Measurements from ENCODE around the gene CCDC9. TPM values are rescaled to one million over a fixed set of nuclear protein-coding genes. Genes with fewer than 3 reads are reported as not detected.
A peak's percentile ranks its signal among the peaks of the same experiment; 100 is the strongest.

The CCDC9 gene
- total and polyA plus RNA-seq, 2 of the 13 experiments (the other 11 are each of a cell fraction or from before 2014, with no cell fraction given) = 2.9 to 6.3 TPM

DNA sequence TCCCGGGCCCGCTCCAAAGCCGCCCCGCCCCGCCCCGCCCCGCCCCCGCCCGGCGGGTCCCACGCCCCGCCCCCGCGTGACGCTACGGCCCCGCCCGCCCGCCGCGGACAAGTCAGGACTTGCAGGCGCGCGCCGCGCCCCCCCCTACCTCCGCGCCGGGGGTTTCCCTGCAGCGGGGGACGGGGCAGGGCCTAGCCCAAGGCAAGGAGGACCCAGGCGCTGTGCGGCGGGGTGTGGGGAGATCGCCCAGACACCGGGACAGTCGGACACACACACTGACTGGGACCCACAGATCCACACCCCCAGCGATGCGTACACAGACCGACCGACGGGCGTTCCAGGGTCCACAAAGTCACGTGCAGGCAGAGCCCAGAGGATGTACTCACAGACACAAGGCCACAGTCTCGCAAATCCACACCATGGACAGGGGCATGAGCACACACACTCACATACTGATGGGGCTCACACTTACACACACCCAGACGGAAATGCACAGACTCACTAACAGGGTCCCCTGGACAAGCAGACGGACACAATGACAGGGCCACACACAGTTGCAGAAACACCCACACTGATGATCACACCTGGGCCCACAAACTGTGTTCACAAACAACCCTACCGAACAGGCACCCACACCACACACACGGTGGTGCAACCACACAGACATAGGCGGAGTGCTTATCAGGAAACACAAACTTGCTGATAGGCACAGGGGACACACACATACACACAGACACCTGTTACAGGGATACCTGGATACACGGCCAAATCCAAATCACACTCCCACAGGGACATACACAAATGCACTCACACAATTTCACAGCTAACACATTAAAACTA is 24.9 kb upstream of the CCDC9 start (continued):
- TF ChIP-seq ZNF543 (CRISPR knock-in tag; IDR thresholded peaks at IDR 0.05) (no peak), DBP (CRISPR knock-in tag; IDR thresholded peaks at IDR 0.05; ENCODE audit: not compliant biosample characterization) (no peak), STAG1 (CRISPR knock-in tag; IDR thresholded peaks at IDR 0.05) (no peak), SP1 (IDR thresholded peaks at IDR 0.05) (no peak), SP1 (CRISPR knock-in tag; IDR thresholded peaks at IDR 0.05) (peak; percentile 56), ZMAT3 (CRISPR knock-in tag; conservative IDR thresholded peaks at IDR 0.05) (no peak; the same call in 1 of the 2 replicates), KMT2B (CRISPR knock-in tag; IDR thresholded peaks at IDR 0.05) (no peak), ZNF776 (CRISPR knock-in tag; IDR thresholded peaks at IDR 0.05) (peak; percentile 81; the same call in 1 of the 2 replicates), SNRNP70 (IDR thresholded peaks at IDR 0.05; ENCODE audit: low read depth, low read length) (no peak), HOXD1 (CRISPR knock-in tag; IDR thresholded peaks at IDR 0.05) (no peak), ZIK1 (CRISPR knock-in tag; IDR thresholded peaks at IDR 0.05; ENCODE audit: borderline replicate concordance, low read depth) (no peak), SOX5 (CRISPR knock-in tag; IDR thresholded peaks at IDR 0.05; ENCODE audit: borderline replicate concordance) (peak; percentile 44; the same call in 1 of the 2 replicates), ZNF577 (CRISPR knock-in tag; IDR thresholded peaks at IDR 0.05; ENCODE audit: borderline replicate concordance, low read depth) (no peak), POGZ (CRISPR knock-in tag; IDR thresholded peaks at IDR 0.05) (peak; percentile 61; the same call in 1 of the 2 replicates), CHCHD3 (CRISPR knock-in tag; IDR thresholded peaks at IDR 0.05) (no peak), MED8 (CRISPR knock-in tag; IDR thresholded peaks at IDR 0.05; ENCODE audit: insufficient replicate concordance) (peak; percentile 88)
- TF ChIP-seq, protein P1, sequence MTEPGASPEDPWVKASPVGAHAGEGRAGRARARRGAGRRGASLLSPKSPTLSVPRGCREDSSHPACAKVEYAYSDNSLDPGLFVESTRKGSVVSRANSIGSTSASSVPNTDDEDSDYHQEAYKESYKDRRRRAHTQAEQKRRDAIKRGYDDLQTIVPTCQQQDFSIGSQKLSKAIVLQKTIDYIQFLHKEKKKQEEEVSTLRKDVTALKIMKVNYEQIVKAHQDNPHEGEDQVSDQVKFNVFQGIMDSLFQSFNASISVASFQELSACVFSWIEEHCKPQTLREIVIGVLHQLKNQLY (CRISPR knock-in tag; IDR thresholded peaks at IDR 0.05) = peak; percentile 56; the same call in 1 of the 2 replicates
- TF ChIP-seq, protein P2, sequence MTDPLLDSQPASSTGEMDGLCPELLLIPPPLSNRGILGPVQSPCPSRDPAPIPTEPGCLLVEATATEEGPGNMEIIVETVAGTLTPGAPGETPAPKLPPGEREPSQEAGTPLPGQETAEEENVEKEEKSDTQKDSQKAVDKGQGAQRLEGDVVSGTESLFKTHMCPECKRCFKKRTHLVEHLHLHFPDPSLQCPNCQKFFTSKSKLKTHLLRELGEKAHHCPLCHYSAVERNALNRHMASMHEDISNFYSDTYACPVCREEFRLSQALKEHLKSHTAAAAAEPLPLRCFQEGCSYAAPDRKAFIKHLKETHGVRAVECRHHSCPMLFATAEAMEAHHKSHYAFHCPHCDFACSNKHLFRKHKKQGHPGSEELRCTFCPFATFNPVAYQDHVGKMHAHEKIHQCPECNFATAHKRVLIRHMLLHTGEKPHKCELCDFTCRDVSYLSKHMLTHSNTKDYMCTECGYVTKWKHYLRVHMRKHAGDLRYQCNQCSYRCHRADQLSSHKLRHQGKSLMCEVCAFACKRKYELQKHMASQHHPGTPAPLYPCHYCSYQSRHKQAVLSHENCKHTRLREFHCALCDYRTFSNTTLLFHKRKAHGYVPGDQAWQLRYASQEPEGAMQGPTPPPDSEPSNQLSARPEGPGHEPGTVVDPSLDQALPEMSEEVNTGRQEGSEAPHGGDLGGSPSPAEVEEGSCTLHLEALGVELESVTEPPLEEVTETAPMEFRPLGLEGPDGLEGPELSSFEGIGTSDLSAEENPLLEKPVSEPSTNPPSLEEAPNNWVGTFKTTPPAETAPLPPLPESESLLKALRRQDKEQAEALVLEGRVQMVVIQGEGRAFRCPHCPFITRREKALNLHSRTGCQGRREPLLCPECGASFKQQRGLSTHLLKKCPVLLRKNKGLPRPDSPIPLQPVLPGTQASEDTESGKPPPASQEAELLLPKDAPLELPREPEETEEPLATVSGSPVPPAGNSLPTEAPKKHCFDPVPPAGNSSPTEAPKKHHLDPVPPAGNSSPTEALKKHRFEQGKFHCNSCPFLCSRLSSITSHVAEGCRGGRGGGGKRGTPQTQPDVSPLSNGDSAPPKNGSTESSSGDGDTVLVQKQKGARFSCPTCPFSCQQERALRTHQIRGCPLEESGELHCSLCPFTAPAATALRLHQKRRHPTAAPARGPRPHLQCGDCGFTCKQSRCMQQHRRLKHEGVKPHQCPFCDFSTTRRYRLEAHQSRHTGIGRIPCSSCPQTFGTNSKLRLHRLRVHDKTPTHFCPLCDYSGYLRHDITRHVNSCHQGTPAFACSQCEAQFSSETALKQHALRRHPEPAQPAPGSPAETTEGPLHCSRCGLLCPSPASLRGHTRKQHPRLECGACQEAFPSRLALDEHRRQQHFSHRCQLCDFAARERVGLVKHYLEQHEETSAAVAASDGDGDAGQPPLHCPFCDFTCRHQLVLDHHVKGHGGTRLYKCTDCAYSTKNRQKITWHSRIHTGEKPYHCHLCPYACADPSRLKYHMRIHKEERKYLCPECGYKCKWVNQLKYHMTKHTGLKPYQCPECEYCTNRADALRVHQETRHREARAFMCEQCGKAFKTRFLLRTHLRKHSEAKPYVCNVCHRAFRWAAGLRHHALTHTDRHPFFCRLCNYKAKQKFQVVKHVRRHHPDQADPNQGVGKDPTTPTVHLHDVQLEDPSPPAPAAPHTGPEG (CRISPR knock-in tag; IDR thresholded peaks at IDR 0.05) = peak; percentile 72; the same call in 1 of the 2 replicates
